Frontal cortex (tissue), 4 donors: Measurements from ENCODE around the gene SOX10. TPM values are rescaled to one million over a fixed set of nuclear protein-coding genes. Genes with fewer than 3 reads are reported as not detected.
A peak's percentile ranks its signal among the peaks of the same experiment; 100 is the strongest.
"Not testable (repeated sequence)": the region's sequence is repeated elsewhere in the genome, so short reads cannot be mapped to it uniquely, and the experiment has no call there.

Experiments
- DNase-seq, 2 donors: peaks; one replicate each; pipeline ENCODE4 v3.0.0; 2012; ENCODE audit warnings: low spot score in 2 of 2
- FAIRE-seq: peaks from 2 replicates; lab custom pipeline; 2012; peaks lifted over from hg19 to GRCh38; lab: Jason Lieb, UNC
- total RNA-seq: library from RNA; depleted of rRNA; stranded (reverse); fragments of >200 nt; gene quantifications from one replicate; pipeline ENCODE4 v1.2.3, GENCODE V29; 2014
- donor health status: control.
- donor health status: control.
- donor health status: control.

Gene SOX10
- total RNA-seq, 1 donor from 2014 or later: 1.6 TPM

DNA sequence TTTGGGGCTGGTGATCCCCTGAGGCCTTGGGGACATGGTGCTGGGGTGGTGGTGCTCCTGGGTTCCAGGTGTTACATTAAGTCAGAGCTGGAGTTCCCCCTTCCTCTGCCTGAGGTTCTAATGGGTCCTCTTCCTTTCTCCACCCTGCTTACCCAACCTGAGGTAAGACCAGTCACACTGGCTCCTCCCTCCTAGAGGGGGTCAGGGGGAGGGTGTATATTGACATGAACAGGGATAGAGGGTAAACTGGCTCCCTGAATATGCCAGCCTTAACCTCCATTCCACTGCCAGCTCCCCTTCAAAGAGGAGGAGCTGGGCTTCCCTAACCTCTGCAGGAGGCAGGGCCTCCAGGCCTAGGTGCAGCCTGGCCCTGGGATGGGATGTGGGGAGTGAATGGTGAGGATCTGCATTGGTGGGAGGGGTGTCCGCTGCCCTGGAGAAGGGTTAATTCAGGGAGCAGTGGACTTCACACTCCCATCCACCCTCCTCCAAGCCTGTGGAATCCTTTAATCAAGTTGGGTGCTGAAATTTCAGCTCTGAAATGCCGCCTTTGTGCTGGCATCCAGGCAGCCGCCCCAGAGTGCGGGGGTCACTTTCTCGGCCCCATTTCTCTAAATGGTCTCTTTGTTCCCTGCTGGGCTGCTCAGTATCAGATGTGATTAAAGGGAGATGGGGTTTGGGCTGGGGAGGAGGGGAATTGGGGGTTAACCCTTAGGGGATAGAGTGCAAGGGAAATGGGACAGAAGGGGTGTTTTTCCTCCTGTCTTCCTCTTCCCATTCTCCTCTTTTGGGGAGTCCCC is 15.7 kb downstream of the SOX10 start:
- FAIRE-seq (no peak), DNase-seq (no peak)

- FAIRE-seq (no peak), DNase-seq (no peak)
Observed at GRCh38 chr22:37967637-37968451, 16.5 kb downstream of the SOX10 start.

- DNase-seq (no peak), FAIRE-seq (no peak)
Observed at GRCh38 chr22:37967147-37967546, 17.2 kb downstream of the SOX10 start.

DNA sequence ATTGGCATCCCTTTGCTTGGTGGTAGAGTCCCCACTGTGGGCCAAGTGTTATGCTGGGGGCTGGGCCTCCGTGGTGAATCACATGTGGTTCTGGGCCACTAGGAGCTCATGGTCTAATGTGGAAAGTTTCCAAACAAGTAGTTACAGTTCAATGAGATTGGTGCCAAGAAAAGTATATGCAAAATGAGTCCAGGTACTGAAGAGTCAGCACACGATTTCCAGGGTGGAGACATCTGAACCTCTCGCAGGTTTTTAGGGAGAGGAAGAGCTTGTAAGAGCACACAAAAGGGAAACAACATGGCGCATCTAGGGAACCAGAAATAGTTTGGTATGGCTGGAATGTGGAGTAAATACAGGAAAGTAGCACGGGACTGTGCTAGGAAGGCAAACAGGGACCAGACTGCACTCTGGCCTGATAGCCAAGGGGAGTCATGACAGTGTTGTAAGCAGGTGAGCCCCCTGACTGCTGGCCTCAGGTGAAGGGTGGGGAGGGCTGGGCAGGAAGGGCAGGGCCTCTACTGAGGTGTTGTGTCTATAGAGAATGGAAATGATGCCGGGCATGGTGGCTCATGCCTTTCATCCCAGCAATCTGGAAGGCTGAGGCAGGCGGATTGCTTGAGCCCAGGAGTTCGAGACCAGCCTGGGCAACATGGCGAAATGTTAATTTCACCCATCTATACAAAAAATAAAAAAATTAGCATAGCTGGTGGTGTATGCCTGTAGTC is 18.3 kb downstream of the SOX10 start:
- FAIRE-seq (no peak), DNase-seq (no peak)

- FAIRE-seq (no peak), DNase-seq (no peak)
Observed at GRCh38 chr22:37961062-37961461, 23.3 kb downstream of the SOX10 start.

- FAIRE-seq (no peak), DNase-seq (no peak)
Observed at GRCh38 chr22:37959231-37959825, 25.0 kb downstream of the SOX10 start.

- no peak for DNase-seq
- FAIRE-seq: no peak
Observed at GRCh38 chr22:37957232-37957631, 27.1 kb downstream of the SOX10 start.

- not testable (repeated sequence) for DNase-seq, FAIRE-seq
Observed at GRCh38 chr22:37955825-37956397, 28.4 kb downstream of the SOX10 start.

GRCh38 chr22:37954686-37955085 is 29.7 kb downstream of the SOX10 start:
- DNase-seq (no peak), FAIRE-seq (no peak)

GRCh38 chr22:37953437-37954179 is 30.7 kb downstream of the SOX10 start, which contains the start of the genes C22orf23 and POLR2F:
C22orf23 (minus strand) TSS chr22:37953601; CDS start chr22:37953149, 452 bp downstream.
POLR2F (plus strand) TSS chr22:37953699; CDS start chr22:37953788, 89 bp downstream.
- no peak for FAIRE-seq
- DNase-seq: peak; percentile 81 to 95

DNA sequence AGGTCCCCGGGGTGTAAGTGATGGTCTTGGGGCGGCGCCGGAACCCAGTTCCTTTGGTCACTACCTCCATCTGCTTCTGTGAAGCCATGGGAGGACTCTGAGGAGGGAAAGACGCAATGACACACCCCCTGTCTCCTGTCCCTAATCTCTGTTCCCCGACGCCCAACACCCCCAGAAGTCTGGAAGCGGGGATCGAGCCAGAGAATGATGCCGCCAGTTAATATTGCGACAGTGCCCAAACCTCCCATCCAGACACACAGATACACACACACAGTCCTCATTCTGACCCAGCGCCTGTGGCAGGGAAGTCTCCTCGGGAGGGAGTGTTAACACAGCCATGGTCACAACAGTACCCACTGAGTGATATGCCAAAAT is 31.3 kb downstream of the SOX10 start:
- no peak for DNase-seq
- no peak for FAIRE-seq

- FAIRE-seq, DNase-seq: not testable (repeated sequence)
Observed at GRCh38 chr22:37952629-37953028, 31.7 kb downstream of the SOX10 start.

GRCh38 chr22:37951305-37951704 is 33.0 kb downstream of the SOX10 start:
- no peak for FAIRE-seq
- no peak for DNase-seq

DNA sequence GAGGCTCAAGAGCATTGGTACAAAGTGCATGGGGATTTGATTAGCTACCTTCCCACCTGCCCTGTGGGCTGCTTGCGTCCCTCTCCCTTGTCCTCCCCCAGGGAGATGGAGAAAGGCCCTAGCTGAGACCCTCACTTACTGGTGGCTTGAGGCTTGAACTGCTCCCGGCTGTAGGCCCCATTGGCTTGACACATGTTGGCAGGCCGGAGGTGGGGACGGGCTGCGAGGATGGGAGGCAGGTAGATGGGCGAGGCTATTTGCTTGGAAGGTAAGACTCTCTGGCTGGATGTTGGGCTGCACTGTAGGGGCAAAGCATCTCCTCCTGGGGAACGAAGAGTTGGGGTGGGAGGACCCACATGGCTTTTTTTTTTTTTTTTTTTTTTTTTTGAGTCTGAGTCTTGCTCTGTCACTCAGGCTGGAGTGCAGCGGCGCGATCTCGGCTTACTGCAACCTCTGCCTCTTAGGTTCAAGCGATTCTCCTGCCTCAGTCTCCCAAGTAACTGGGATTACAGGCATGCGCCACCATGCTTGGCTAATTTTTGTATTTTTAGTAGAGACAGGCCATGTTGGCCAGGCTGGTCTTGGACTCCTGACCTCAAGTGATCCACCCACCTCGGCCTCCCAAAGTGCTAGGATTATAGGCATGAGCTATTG is 37.1 kb downstream of the SOX10 start:
- DNase-seq, FAIRE-seq: not testable (repeated sequence)

DNA sequence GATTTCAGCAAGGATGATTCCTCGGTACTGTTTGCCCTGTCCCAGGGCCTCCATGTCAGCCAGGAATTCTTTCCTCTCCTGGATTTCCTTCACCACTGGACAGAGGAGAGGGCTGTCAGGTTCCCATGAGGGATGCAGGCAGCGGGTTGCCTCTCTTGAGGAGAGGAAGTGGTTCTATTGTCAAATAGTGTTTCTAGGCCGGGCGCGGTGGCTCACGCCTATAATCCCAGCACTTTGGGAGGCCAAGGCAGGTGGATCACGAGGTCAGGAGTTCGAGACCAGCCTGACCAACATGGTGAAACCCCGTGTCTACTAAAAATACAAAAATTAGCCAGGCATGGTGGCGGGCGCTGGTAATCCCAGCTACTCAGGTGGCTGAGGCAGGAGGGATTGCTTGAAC is 39.9 kb downstream of the SOX10 start:
- not testable (repeated sequence) for DNase-seq, FAIRE-seq

GRCh38 chr22:37943825-37944198 is 40.5 kb downstream of the SOX10 start:
- no peak for FAIRE-seq
- DNase-seq: no peak

DNA sequence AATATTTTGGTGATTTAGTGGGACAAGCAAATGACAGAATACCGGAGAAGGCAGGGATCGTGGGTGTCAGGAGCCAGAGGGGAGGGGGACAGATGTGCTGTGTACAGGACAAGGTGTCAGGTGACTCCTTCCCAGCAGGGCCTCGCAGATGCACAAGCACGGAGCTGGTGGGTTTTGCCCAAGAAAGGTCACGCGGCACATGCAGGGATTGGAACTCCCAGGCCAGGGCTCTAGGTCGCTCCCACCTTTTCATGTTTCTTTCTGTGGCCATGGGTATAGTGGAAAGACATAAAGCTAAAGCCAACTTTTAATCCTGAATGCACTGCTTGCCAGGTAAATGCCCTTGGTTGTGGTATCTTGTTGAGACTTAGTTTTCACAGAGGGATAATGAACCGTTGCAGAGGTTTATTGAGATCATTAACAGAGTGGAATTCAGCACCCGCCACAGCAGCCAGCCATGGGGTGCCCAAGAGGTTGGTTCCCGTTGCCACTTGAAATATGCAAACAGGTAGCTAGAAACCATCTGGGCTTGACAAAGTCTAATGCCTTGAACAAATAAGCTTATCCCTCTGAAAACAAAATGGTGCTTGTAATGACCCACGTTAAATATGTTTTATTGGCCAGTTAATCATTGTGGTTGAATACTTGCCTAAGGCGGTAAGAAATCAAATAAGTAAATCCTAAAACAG is 41.1 kb downstream of the SOX10 start:
- FAIRE-seq (no peak), DNase-seq (no peak)

- no peak for FAIRE-seq
- DNase-seq: no peak
Observed at GRCh38 chr22:37942133-37942532, 42.2 kb downstream of the SOX10 start.
